ENCODE measurements around the gene CELSR1. TPM values are rescaled to one million over a fixed set of nuclear protein-coding genes. Genes with fewer than 3 reads are reported as not detected.
A peak's percentile ranks its signal among the peaks of the same experiment; 100 is the strongest.

The CELSR1 gene
- total RNA-seq, 3 donors from 2014 or later (not counting 1 experiment from before 2014, with no cell fraction given), result 0.89 to 3.9 (median 1.9) TPM

DNA sequence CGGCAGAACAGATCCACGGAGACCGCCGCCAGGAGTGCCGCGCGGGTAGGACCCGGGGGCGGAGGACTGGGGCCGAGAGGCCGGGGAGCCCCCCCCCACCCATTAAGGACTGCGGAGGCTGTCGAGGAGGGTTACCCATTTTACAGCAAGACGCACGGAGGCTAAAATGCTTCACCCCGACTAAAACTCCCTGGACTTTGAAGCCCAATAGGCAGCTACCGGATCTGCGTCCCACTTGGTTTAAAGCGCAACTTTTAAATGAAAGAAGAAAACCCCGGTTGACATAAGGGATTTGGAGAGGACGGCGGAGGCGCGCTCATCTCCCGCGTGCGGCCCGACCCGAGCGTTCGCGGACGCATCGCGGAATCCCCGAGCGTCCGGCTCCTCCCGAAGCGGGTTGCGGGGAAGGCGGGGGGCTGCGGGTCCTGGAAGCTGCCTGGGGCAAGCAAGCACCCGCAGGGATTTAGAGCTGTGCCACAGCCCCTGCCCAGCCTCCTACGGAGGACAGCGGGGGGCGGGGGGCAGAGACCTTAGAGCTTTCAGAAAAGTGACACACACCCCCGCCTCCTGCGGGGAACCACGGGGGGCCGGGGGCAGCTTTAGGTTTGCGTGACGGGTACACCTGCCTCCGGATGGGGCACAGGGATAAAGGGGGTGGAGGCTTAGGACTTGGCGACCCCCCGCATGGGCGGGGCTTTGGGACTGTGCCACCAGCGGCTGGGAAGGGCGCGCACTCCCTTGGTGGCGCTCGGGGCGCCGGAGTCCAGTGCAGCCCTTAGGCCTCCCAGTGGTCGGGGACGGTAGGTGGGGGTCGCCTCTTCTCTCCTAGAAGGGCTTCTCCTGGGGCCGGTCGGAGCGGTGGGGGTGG, 760 bp upstream of the CELSR1 start:
- no peaks in the 10 kb centered on the region for H3K36me3 Mint-ChIP-seq
- Histone ChIP-seq H3K36me3 (ENCODE audit: control insufficient read depth, insufficient read depth, low read length) (no peaks in the 10 kb centered on the region), H3K4me3 (ENCODE audit: low read length) (peak overlapping the region; percentile 22), H3K9me3 (ENCODE audit: control insufficient read depth, insufficient read depth, low read length) (no peaks in the 10 kb centered on the region), H3K27ac (ENCODE audit: low read length) (no peak overlapping the region), H3K27me3 (ENCODE audit: control insufficient read depth, insufficient read depth, low read length) (peaks cover 18% of the 10 kb centered on the region), H3K4me1 (ENCODE audit: control insufficient read depth, insufficient read depth, low read length) (peaks cover 29% of the 10 kb centered on the region)
- H3K4me3 Mint-ChIP-seq, result peak overlapping the region; percentile 61
- WGBS (ENCODE audit: insufficient coverage), result 3% methylated on average over 67 of the region's 70 CpGs
- peaks cover 0 to 7% of the 10 kb centered on the region in 2 donors for H3K4me1 Mint-ChIP-seq
- peaks cover 24 to 30% of the 10 kb centered on the region in 2 donors for H3K27me3 Mint-ChIP-seq (ENCODE audit: low read depth in 2 of 2)
- ATAC-seq, result no peak
- no peaks in the 10 kb centered on the region for H3K9me3 Mint-ChIP-seq
- intact Hi-C loops (cut with micrococcal nuclease), result no loop called here
- TF ChIP-seq, protein P1, sequence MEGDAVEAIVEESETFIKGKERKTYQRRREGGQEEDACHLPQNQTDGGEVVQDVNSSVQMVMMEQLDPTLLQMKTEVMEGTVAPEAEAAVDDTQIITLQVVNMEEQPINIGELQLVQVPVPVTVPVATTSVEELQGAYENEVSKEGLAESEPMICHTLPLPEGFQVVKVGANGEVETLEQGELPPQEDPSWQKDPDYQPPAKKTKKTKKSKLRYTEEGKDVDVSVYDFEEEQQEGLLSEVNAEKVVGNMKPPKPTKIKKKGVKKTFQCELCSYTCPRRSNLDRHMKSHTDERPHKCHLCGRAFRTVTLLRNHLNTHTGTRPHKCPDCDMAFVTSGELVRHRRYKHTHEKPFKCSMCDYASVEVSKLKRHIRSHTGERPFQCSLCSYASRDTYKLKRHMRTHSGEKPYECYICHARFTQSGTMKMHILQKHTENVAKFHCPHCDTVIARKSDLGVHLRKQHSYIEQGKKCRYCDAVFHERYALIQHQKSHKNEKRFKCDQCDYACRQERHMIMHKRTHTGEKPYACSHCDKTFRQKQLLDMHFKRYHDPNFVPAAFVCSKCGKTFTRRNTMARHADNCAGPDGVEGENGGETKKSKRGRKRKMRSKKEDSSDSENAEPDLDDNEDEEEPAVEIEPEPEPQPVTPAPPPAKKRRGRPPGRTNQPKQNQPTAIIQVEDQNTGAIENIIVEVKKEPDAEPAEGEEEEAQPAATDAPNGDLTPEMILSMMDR (IDR thresholded peaks at IDR 0.05), result no peak
- DNase-seq, result no peak
- no peak overlapping the region for H3K27ac Mint-ChIP-seq

DNA sequence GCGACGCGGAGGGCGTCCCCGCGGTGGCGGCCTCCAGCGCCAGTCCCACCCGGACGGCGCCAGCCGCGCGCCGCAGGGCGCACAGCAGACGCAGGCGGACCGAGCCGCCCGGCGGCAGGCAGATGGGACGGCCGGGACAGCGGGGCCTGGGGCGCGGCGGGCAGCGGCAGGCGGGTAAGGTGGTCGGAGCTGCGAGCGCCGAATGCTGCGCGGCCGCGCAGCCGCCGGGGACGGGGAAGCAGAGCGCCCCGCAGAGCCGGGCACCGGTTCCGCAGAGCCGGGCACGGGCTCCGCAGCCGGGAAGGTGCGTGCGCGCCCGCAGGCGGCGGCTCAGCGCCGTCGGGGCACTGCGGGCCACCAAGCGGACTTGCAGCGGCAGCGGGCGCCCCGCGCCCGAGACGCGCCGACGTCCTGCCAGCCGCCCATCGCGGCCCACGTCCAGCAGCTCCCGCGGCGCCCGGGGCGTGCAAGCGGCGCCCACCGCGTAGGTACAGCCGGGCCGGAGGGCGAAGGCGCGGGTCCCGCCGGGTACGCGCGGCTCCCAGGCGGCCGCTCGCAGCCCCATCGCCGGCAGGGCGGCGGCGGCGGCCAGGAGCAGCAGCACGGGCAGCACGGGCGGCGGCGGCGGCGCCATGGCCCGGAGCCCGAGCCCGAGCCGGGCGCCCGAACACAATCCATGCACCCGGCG, 739 bp downstream of the CELSR1 start:
- Histone ChIP-seq H3K9me3 (ENCODE audit: control insufficient read depth, insufficient read depth, low read length) (no peaks in the 10 kb centered on the region), H3K27ac (ENCODE audit: low read length) (no peak overlapping the region), H3K36me3 (ENCODE audit: control insufficient read depth, insufficient read depth, low read length) (no peaks in the 10 kb centered on the region), H3K4me1 (ENCODE audit: control insufficient read depth, insufficient read depth, low read length) (peaks cover 23% of the 10 kb centered on the region), H3K27me3 (ENCODE audit: control insufficient read depth, insufficient read depth, low read length) (peaks cover 15% of the 10 kb centered on the region), H3K4me3 (ENCODE audit: low read length) (no peak overlapping the region)
- Mint-ChIP-seq H3K27ac (no peak overlapping the region), H3K27me3 (ENCODE audit: low read depth in 2 of 2) (peaks cover 15 to 26% of the 10 kb centered on the region in 2 donors), H3K4me1 (peaks cover 6 to 7% of the 10 kb centered on the region in 2 donors), H3K9me3 (no peaks in the 10 kb centered on the region), H3K36me3 (no peaks in the 10 kb centered on the region), H3K4me3 (no peak overlapping the region)
- ATAC-seq, result peak in 1 of 3 donors; percentile 49
- TF ChIP-seq, protein P1 (IDR thresholded peaks at IDR 0.05), result no peak
- no peak for DNase-seq
- intact Hi-C loops (cut with micrococcal nuclease), result no loop called here
- 6% methylated on average over 118 of the region's 118 CpGs for WGBS (ENCODE audit: insufficient coverage)

DNA sequence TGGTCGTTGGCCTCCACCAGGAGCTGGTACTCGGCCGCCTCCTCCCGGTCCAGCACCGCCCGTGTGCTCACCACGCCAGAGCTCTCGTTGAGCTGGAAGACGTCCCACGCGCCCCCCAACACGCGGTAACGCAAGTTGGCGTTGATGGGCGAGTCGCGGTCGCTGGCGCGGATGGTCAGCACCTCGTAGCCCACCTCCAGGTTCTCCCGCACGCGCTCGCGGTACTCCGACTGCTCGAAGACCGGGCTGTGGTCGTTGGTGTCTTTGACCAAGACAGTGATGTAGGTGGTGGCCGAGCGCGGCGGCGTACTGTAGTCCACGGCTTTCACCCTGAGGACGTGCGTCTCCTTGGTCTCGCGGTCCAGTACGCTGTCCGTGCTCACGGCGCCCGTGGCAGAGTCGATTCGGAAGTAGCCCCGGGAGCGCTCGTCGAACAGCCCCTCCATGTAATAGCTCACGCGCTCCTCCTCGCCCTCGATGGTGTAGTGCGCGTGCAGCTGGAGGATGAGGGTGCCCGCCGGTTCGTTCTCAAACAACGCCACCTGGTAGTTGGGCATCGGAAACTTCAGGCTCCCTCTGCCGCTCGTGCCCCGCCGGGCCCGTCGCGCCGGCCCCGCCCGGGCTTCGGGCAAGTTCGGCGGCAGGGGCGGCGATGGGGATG, 1.4 kb downstream of the CELSR1 start:
- H3K4me1 Mint-ChIP-seq, result peaks cover 6 to 7% of the 10 kb centered on the region in 2 donors
- no peaks in the 10 kb centered on the region for H3K36me3 Mint-ChIP-seq
- 75% methylated on average over 78 of the region's 78 CpGs for WGBS (ENCODE audit: insufficient coverage)
- no peaks in the 10 kb centered on the region for H3K36me3 ChIP-seq (ENCODE audit: control insufficient read depth, insufficient read depth, low read length)
- peaks cover 15 to 26% of the 10 kb centered on the region in 2 donors for H3K27me3 Mint-ChIP-seq (ENCODE audit: low read depth in 2 of 2)
- TF ChIP-seq, protein P1 (IDR thresholded peaks at IDR 0.05), result no peak
- peaks cover 23% of the 10 kb centered on the region for H3K4me1 ChIP-seq (ENCODE audit: control insufficient read depth, insufficient read depth, low read length)
- H3K4me3 ChIP-seq (ENCODE audit: low read length), result no peak overlapping the region
- H3K4me3 Mint-ChIP-seq, result peak overlapping the region; percentile 21
- ATAC-seq, result no peak
- intact Hi-C loops (cut with micrococcal nuclease), result no loop called here
- no peak overlapping the region for H3K27ac ChIP-seq (ENCODE audit: low read length)
- peaks cover 15% of the 10 kb centered on the region for H3K27me3 ChIP-seq (ENCODE audit: control insufficient read depth, insufficient read depth, low read length)
- no peak for DNase-seq
- no peaks in the 10 kb centered on the region for H3K9me3 Mint-ChIP-seq
- no peak overlapping the region for H3K27ac Mint-ChIP-seq
- no peaks in the 10 kb centered on the region for H3K9me3 ChIP-seq (ENCODE audit: control insufficient read depth, insufficient read depth, low read length)

Data from natural killer cell (primary cell).